ENCODE data around the gene PWWP2B.

PWWP2B gene

GRCh38 chr10:132461683-132462231 lies 64.8 kb downstream of the PWWP2B start:
- no peak for DNase-seq

GRCh38 chr10:132462463-132463332 lies 65.7 kb downstream of the PWWP2B start:
- DNase-seq, result no peak

GRCh38 chr10:132463333-132464255 lies 66.6 kb downstream of the PWWP2B start:
- no peak for DNase-seq

- DNase-seq, result no peak
Observed at GRCh38 chr10:132464256-132465192, 67.5 kb downstream of the PWWP2B start.

GRCh38 chr10:132465193-132465888 lies 68.3 kb downstream of the PWWP2B start:
- no peak for DNase-seq

GRCh38 chr10:132465889-132466519 lies 69.0 kb downstream of the PWWP2B start:
- DNase-seq, result no peak

- DNase-seq, result no peak
Observed at GRCh38 chr10:132466520-132467463, 69.8 kb downstream of the PWWP2B start.

Data from SIG-M5 (cell line).